PC-3 (cell line): ENCODE measurements around the gene ECEL1. TPM values are rescaled to one million over a fixed set of nuclear protein-coding genes. Genes with fewer than 3 reads are reported as not detected.

Experiments
- ATAC-seq: fragments of 200-7000 bp; cut with Tn5 transposase; 2 replicates; pipeline ENCODE4 v1.9.1; 2020; ENCODE audit warnings: mild to moderate bottlenecking, moderate library complexity
- BruUV-seq: library from RNA; stranded (reverse); fragments of 400-500 nt; replicated peaks from 2 replicates; lab custom pipeline; 2021; lab: Mats Ljungman, UMichigan
- CTCF ChIA-PET: fragments of 300-600 bp; sonication (Branson Sonifier 250); formaldehyde crosslinking; loops from one replicate; lab custom pipeline; 2022; ENCODE audit warnings: antibody characterized with exemption; lab: Charles Lee
- POLR2A ChIA-PET: fragments of 300-600 bp; sonication (Branson Sonifier 250); formaldehyde crosslinking; loops from one replicate; lab custom pipeline; 2022; ENCODE audit warnings: antibody characterized with exemption; ENCODE audit not compliant: unreplicated experiment; lab: Charles Lee
- DNase-seq: peaks from one replicate; pipeline ENCODE4 v3.0.0-alpha.2; 2015
- H2AFZ ChIP-seq: fragments of 300-600 bp; sonication (generic); 2 replicates; pipeline ENCODE4 v1.6.0; 2016; ENCODE audit warnings: antibody characterized with exemption, low read length
- H3F3A ChIP-seq: fragments of 300-600 bp; sonication (generic); one replicate; pipeline ENCODE4 v1.6.0; 2017; ENCODE audit warnings: antibody characterized with exemption, low read length, control low read depth, mild to moderate bottlenecking; ENCODE audit not compliant: unreplicated experiment
- H3K27ac ChIP-seq: fragments of 300-600 bp; sonication (generic); 2 replicates; pipeline ENCODE4 v1.5.1; 2016; ENCODE audit warnings: mild to moderate bottlenecking, low read length
- H3K27me3 ChIP-seq: fragments of 300-600 bp; sonication (generic); 2 replicates; pipeline ENCODE4 v1.6.1; 2016; ENCODE audit warnings: low read length, mixed read lengths
- H3K36me3 ChIP-seq: fragments of 300-600 bp; sonication (generic); 2 replicates; pipeline ENCODE4 v1.6.1; 2016; ENCODE audit warnings: low read depth, mixed run types, low read length, mixed read lengths
- H3K4me1 ChIP-seq: fragments of 300-600 bp; sonication (generic); 2 replicates; pipeline ENCODE4 v1.5.1; 2016; ENCODE audit warnings: low read length; ENCODE audit not compliant: insufficient read depth
- H3K4me2 ChIP-seq: fragments of 300-600 bp; sonication (generic); 2 replicates; pipeline ENCODE4 v1.6.0; 2016; ENCODE audit warnings: low read length
- H3K4me3 ChIP-seq: fragments of 300-600 bp; sonication (generic); 2 replicates; pipeline ENCODE4 v1.5.1; 2016; ENCODE audit warnings: mild to moderate bottlenecking, low read length, mixed read lengths
- H3K79me2 ChIP-seq: fragments of 300-600 bp; sonication (generic); 2 replicates; pipeline ENCODE4 v1.6.1; 2017; ENCODE audit warnings: low read length, mixed read lengths
- H3K9ac ChIP-seq: fragments of 300-600 bp; sonication (generic); 2 replicates; pipeline ENCODE4 v1.6.0; 2016; ENCODE audit warnings: mild to moderate bottlenecking, low read length
- H3K9me2 ChIP-seq: fragments of 300-600 bp; sonication (generic); replicated peaks from 2 replicates; pipeline ENCODE4 v1.6.1; 2016; ENCODE audit warnings: mixed run types, low read length, mixed read lengths
- H3K9me3 ChIP-seq: fragments of 300-600 bp; sonication (generic); 2 replicates; pipeline ENCODE4 v1.6.1; 2016; ENCODE audit warnings: low read length, mixed read lengths
- H4K20me1 ChIP-seq: fragments of 300-600 bp; sonication (generic); 2 replicates; pipeline ENCODE4 v1.6.1; 2016; ENCODE audit warnings: low read length, mixed read lengths
- CTCF ChIP-seq: fragments of 300-600 bp; sonication (generic); conservative IDR thresholded peaks from 2 replicates; pipeline ENCODE4 v1.5.1; 2017; ENCODE audit warnings: antibody characterized with exemption, low read depth, mild to moderate bottlenecking, low read length
- EZH2 ChIP-seq: fragments of 300-600 bp; sonication (generic); IDR thresholded peaks from one replicate; pipeline ENCODE4 v1.6.1; 2017; ENCODE audit warnings: antibody characterized with exemption, mild to moderate bottlenecking, low read length; ENCODE audit not compliant: unreplicated experiment
- EZH2phosphoT487 ChIP-seq: fragments of 300-600 bp; sonication (generic); IDR thresholded peaks from 2 replicates; pipeline ENCODE4 v1.6.1; 2018; ENCODE audit warnings: mild to moderate bottlenecking, antibody characterized with exemption, low read length, borderline replicate concordance
- intact Hi-C: fragments of 100-400 bp; cut with micrococcal nuclease; formaldehyde crosslinking; loops from 2 replicates; pipeline ENCODE4 v1.9.0; 2023
- total RNA-seq: library from RNA; depleted of rRNA; stranded (reverse); fragments of >200 nt; gene quantifications from 2 replicates; pipeline ENCODE4 v1.2.3, GENCODE V29; 2014

ECEL1 gene
- total RNA-seq, 1 experiment from 2014 or later: not detected

DNA sequence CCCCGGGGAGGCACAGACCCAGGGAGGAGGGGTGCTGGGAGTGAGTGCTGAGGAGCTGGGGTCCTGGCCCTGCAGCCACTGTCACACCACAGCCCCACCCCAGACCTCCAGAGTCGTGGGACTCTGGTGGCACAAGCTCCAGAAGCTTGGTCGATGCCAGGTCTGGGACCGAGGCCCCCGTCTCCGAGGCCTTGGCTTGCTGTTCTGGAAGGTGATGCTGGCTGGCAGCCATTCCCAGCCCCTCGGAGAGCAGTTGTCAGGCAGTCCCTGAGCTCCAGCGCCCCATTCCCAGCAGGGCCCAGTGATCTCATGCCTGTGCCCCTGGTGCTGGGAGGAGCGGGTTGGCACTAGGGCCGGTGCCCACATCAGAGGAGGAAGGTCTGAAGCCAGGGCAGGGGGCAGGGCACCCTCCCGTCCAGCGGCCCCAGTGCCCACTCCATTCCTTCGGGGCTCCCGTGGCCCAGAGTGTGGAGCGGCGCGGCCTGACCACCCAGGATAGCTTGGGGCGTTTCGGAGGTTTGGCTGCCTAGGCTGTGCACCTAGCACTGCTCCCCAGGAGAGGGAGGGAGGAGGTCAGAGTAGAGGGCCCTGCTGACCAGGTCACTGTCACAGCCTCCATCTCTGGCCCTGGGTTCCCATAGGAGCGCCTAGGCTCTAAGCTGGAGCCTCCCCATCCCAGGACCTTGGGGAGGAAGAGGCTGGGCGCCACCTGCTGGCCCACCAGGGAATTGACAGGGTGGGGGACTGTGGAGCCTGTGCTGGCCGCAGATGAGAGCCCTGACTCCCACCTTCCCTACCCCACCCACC lies 48.5 kb downstream of the ECEL1 start:
- peak; percentile 40 for DNase-seq
- ChIA-PET CTCF (interaction anchor here (0.6 to 1.1 kb wide), 2 partner anchors 53 to 75 kb away, joined by 6 to 10 read pairs; no protein-coding TSS in a partner anchor), POLR2A (no interaction called here)
- Histone ChIP-seq H3K4me1 (no peaks in the 10 kb centered on the region), H4K20me1 (no peaks in the 10 kb centered on the region), H3K79me2 (no peaks in the 10 kb centered on the region), H3K27ac (no peak overlapping the region), H3K9me3 (no peaks in the 10 kb centered on the region), H3K27me3 (no peaks in the 10 kb centered on the region), H3K9ac (no peak overlapping the region), H3K4me2 (no peak overlapping the region), H3K9me2 (no peaks in the 10 kb centered on the region), H3K4me3 (no peak overlapping the region), H3F3A (no peaks in the 10 kb centered on the region), H2AFZ (no peak overlapping the region), H3K36me3 (no peaks in the 10 kb centered on the region)
- TF ChIP-seq EZH2 (no peak), CTCF (peak; percentile 36)
- peak; percentile 67 for ATAC-seq
- no TSS peak for BruUV-seq
- intact Hi-C loops: no loop called here

DNA sequence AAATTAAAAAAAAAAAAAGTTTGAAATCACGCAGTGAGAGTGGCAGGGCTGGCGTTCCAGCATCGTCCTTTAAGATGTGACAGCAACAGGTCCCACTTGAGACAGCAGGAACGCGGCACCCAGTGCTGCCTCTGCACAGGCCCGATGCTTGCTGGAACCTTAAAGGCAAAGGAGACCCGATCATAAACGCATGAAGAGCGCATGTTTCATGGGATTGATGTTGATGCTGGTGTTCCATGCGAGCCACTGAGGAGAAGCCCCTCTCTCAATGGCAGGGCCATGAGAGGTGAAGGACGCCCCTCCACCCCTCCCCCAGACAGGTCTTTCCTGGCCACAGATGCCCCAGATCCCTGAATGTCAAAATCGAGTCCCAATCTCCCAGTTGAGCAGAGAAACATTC lies 49.5 kb downstream of the ECEL1 start:
- TF ChIP-seq CTCF: no peak
- Histone ChIP-seq H3K27me3 (no peaks in the 10 kb centered on the region), H2AFZ (no peak overlapping the region), H3K4me2 (no peak overlapping the region), H3K4me3 (no peak overlapping the region), H3K4me1 (no peaks in the 10 kb centered on the region), H3K9ac (no peak overlapping the region), H3K79me2 (no peaks in the 10 kb centered on the region), H3K27ac (no peak overlapping the region), H3K9me2 (no peaks in the 10 kb centered on the region), H3F3A (no peaks in the 10 kb centered on the region), H3K36me3 (no peaks in the 10 kb centered on the region), H4K20me1 (no peaks in the 10 kb centered on the region), H3K9me3 (no peaks in the 10 kb centered on the region)
- DNase-seq: no peak
- intact Hi-C loops: no loop called here
- no TSS peak for BruUV-seq
- POLR2A ChIA-PET: no interaction called here
- CTCF ChIA-PET: no interaction called here
- ATAC-seq: no peak

GRCh38 chr2:232437195-232437571 lies 50.5 kb downstream of the ECEL1 start:
- Histone ChIP-seq H3K79me2 (no peaks in the 10 kb centered on the region), H3K36me3 (no peaks in the 10 kb centered on the region), H2AFZ (no peak overlapping the region), H3K4me1 (no peaks in the 10 kb centered on the region), H3K4me2 (no peak overlapping the region), H3K4me3 (no peak overlapping the region), H3K9ac (no peak overlapping the region), H4K20me1 (no peaks in the 10 kb centered on the region), H3K9me3 (no peaks in the 10 kb centered on the region), H3K27ac (no peak overlapping the region), H3F3A (no peaks in the 10 kb centered on the region), H3K9me2 (no peaks in the 10 kb centered on the region), H3K27me3 (no peaks in the 10 kb centered on the region)
- DNase-seq (no peak), ATAC-seq (no peak)
- no TSS peak for BruUV-seq
- ChIA-PET POLR2A (no interaction called here), CTCF (interaction anchor here (0.6 kb wide), 1 partner anchor 557 kb away, joined by 3 read pairs; no protein-coding TSS in a partner anchor)
- intact Hi-C loops: no loop called here
- TF ChIP-seq EZH2phosphoT487: no peak
- no peak for TF ChIP-seq EZH2
- no peak for TF ChIP-seq CTCF
